GM19452 (cell line): ENCODE results near the gene LRRC71.
"Not testable (repeated sequence)": the region's sequence is repeated elsewhere in the genome, so short reads cannot be mapped to it uniquely, and the experiment has no call there.

Source experiments
- ATAC-seq: cut with Tn5 transposase; IDR thresholded peaks from one replicate; pipeline ENCODE4 v1.9.1; 2021; ENCODE audit not compliant: unreplicated experiment

Gene LRRC71

DNA sequence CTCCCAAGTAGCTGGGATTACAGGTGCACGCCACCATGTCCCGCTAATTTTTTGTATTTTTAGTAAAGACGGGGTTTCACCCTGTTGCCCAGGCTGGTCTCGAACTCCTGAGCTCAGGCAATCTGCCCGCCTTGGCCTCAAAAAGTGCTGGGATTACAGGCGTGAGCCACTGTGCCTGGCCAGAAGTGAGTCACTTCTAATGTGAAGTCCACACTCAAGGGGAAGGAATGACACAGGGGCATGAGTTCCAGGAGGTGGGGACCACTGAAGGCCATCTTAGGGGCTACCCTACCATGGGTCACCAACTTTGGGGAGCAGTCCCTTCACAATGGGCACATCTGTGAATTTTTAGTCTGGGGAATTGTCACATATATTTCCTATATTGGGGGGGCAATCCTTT, 6.3 kb downstream of the LRRC71 start:
- not testable (repeated sequence) for ATAC-seq

DNA sequence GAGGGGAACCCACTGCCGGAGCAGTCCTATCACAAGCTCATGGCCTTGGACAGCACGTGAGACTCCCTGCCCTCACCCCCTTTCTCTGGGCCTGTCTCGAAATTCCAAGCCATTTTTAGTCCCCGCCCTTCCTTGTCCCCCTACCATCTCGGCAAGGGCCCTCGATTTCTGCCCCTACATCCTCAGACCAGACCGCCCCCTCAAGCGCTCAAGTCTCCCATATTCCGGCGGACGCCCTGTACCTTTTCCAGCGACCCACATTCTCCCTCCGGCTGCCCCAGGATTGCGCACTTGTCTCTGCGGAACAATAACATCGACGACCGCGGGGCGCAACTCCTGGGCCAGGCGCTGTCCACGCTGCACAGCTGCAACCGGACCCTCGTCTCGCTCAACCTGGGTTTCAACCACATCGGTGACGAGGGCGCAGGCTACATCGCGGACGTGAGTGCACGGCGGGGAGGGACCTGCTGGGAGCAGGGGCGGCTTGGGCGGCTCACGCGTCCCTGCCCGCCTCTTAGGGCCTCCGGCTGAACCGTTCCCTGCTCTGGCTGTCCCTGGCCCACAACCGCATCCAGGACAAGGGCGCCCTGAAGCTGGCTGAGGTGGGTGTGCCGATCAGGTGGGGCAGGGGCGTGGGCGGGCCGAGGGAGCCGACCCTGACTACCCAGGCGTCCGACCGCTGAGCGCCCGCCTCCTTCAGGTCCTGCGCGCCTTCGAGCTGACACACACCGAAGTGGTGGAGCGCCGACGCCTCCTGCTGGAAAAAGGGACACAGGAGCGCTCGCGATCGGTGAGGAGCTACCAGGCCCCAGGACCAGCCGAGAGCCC, 7.0 kb downstream of the LRRC71 start:
- ATAC-seq: no peak

DNA sequence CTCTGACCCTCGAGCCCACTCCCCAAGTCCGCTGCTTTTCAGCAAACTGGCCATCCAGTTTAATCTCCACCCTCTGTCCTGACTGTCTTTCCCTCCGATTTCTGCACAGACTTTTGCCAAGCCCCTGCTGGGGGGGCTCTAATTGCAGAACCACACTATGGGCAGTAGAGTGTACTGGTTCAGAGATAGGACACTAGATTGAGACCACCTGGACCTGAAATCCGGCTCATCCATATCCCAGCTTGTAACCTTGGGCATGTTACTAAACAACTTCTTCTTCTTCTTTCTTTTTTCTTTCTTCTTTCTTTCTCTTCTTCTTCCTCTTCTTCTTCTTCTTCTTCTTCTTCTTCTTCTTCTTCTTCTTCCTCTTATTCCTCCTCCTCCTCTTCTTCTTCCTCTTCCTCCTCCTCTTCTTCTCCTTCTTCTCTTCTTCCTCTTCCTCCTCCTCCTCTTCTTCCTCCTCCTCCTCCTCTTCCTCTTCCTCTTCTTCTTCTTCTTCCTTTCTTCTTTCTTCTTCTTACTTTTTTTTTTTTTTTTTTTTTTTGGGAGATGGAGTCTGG, 7.7 kb downstream of the LRRC71 start:
- no peak for ATAC-seq

GRCh38 chr1:156929596-156930238, 9.3 kb downstream of the LRRC71 start:
- no peak for ATAC-seq

DNA sequence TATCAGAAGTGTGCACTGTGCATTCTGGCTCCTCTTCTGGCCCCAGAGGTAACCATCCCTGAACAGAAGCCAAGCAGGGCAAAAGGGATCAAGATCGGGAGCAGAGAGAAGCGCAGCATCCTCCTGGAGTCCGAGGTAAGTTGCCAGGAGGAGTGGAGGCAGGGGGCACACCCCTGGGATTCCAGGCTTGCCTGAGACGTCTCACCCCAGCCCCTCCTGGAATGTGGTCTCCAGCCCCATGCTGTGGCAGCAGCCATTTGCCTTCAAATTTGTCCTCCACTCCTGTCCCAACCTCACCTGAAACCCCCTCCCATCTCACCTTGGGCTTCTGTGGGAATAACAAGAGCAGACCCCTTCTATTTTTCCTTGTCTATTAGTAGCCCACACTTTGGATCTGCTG, 10.1 kb downstream of the LRRC71 start:
- no peak for ATAC-seq

DNA sequence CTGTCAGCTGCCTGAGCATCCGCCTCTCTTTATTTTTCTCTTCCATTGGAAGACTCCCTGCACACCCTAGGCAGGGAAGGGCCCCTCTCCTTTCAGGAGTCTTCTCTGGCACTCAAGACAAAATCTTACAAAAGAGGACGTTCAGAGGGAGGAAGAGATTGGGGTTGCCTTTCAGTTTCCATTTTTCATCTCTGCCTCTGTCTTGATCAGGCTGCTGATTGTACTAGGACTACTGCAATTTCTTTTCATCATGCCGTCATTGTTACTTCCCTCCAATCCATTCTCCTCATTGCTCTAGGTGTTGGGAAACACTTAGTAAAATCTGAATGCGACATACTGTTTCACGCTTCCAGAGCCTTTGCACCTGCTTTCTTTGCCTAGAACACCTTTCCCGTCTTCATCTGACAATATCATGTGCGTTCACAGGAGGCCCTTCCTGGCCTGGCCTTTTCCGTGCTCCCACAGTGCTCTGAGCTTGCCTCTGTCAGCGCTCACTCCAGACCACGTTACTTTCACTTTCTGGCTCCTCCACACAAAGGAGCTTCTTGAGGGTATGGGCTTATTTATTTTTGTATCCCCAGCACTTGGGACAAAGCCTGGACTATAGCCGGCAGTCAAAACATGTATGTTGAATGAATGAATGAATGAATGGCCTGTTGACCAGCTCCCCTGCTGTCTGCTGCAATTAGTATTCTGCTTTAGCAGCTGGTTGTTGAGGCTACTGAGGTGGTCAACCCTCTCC, 10.9 kb downstream of the LRRC71 start:
- no peak for ATAC-seq

- no peak for ATAC-seq
Measured at GRCh38 chr1:156931974-156932710, 11.7 kb downstream of the LRRC71 start.

- ATAC-seq: no peak
Measured at GRCh38 chr1:156933136-156933535, 12.7 kb downstream of the LRRC71 start.

GRCh38 chr1:156935505-156936128, 15.2 kb downstream of the LRRC71 start:
- ATAC-seq: no peak

GRCh38 chr1:156936191-156936590, 15.8 kb downstream of the LRRC71 start:
- no peak for ATAC-seq

DNA sequence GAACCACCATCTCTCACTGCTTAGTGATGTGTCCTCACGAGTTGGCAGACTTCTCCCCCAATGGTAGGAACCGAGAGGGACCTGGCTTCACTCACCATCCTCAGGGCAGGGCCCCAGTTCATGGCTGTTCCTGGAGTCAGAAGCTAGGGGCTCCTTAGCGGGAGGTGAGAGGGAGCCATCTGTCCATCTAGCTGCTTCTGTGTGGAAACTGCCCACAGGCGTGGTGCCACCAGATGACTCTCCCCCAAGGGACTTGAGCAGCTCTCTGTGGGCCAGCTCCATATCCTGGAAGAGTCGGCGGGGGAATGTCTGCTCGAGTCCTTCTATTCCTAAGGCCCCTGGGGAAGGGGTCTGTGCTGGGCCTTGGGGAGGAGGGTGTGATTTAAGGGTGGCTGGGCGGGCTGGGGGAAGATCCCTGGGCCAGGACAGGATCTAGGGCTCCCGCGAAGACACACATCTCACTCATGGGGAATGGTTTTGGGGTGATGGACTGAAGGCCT, 16.3 kb downstream of the LRRC71 start:
- ATAC-seq: no peak

DNA sequence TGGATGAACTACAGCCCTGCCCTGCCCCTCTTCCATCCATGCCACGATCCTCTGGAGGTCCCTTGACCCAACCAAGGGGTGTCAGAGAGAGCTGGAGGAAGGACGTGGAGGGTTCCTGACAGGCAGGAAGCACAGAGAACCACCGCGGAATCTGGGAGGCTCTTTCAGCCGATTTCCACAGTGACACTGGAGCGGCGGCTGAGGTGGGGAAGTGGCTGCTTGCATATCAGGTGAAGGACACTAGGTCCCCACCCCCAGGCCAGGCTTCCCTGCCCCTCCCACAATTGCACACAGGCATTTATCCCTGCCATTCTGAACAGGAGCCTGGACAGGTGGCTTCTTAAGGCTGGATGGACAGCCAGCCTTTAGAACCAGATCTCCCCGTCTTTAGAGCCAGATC, 17.5 kb downstream of the LRRC71 start:
- no peak for ATAC-seq

- ATAC-seq: no peak
Measured at GRCh38 chr1:156938813-156939212, 18.4 kb downstream of the LRRC71 start.

GRCh38 chr1:156939786-156940334, 19.4 kb downstream of the LRRC71 start:
- no peak for ATAC-seq

- ATAC-seq: no peak
Measured at GRCh38 chr1:156941675-156942074, 21.2 kb downstream of the LRRC71 start.

DNA sequence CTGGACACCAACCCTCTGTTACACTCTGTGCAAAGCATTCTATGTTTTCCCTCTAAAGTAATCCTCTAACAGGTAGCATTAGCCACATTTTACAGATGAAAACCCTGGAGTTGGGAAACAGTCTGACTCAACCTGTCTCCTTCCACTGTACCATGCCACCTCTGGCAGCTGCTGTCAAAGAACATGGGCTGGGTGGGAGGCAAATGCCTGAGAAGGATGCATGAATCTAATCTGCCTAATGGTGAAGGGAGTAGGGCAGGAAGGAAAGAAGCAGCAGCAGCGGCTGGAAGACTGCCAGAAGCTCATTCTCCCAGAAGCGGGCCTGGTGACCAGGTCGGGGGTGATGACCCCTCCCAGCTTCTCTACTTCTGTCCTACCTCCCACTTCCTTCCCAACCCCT, 21.7 kb downstream of the LRRC71 start:
- no peak for ATAC-seq

DNA sequence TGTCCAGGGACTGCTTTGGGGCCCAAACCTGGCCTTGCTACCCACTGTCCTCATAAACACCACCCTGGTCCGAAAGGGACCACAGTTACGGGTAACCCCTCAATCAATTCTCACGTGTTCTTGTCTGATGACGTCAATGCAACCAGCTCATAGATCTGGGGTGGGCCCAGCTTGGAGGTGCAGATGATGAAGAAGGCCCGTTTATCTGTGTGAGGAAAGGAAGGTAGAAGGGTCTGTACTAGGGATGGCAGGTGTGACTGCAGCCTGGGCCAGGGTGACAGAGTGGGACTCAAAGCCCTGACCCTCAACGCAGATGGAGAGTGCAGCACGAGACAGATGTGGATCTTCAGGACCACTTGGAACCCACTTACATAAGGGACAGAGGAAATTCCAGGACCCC, 22.1 kb downstream of the LRRC71 start:
- no peak for ATAC-seq

DNA sequence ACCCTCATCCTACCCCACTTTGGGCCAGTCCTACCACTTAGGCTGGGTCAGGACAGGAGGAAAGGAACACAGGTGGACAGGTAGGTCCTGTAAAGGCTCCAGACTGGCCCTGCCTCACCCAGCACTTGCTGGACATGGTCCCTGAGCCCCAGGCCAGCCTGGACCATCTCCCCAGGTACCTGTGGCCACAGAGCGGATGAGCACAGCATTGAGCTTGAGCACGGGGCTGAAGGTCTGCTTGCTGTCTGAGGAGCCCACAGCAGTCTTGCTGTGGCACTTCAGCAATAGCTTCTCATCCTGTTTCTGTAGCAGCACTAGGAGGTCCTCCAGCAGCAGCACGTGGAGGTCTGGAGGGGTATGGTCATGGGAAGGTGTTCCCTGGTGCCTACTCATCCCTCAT, 23.3 kb downstream of the LRRC71 start:
- no peak for ATAC-seq

DNA sequence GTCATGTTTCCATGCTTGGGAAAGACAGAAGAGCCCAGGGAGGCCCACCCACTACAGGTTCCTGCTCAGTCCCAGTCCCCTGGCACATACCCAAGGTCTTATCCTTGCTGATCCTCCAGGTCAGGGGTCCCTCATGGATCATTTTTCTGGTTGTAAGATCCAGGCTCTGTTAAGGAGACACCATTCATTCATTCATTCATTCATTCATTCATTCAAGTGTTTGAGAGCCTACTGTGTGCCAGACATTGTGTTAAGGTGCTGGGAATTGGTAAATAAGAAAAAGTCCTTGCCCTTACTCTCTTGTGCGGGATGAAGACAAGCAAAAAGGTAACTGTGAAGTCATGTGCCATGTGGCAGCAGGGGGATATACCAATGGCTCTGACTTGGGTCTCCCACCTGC, 23.8 kb downstream of the LRRC71 start:
- ATAC-seq: no peak

DNA sequence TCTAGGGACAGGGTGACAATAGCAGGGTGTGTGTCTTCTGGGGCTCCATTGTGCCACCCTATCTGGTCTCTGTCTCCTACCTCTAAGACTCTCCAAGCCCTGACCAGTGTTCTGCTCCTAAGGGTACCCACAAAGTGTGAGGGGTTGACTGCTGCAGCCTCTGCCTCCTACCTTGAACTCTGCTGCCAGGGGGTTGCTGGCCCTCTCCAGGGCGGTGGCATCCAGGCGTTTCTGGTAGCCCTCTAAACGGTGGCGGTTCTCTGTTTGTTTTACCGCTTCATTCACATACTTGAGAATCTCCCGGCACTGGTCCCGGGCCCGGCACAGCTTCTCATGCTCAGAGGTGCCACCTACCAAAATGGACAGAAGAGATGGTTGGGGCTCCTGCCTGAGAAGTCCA, 24.4 kb downstream of the LRRC71 start:
- no peak for ATAC-seq
